Tibial nerve (tissue), 4 donors: ENCODE measurements around the gene RXFP3. TPM values are rescaled to one million over a fixed set of nuclear protein-coding genes. Genes with fewer than 3 reads are reported as not detected.
"Not testable (repeated sequence)": the region's sequence is repeated elsewhere in the genome, so short reads cannot be mapped to it uniquely, and the experiment has no call there.

Source experiments
- DNase-seq, 2 donors: peaks; one replicate each; pipeline ENCODE4 v3.0.0-alpha.2; 2019; ENCODE audit warnings: low spot score in 2 of 2
- H3K27ac ChIP-seq, 4 donors: fragments of 200-600 bp; sonication (generic) in 3 of 4; one replicate each; pipeline ENCODE4 v1.5.1; 2017 to 2019; ENCODE audit warnings: mild to moderate bottlenecking in 1 of 4
- H3K27me3 ChIP-seq, 2 donors: fragments of 200-600 bp; sonication (generic) in 1 of 2; one replicate each; pipeline versions ENCODE4 v1.5.1 to v1.6.0; 2017 to 2019
- H3K36me3 ChIP-seq, 3 donors: fragments of 200-600 bp; sonication (generic); one replicate each; pipeline ENCODE4 v1.5.1; 2018 to 2019
- H3K4me1 ChIP-seq, 4 donors: fragments of 200-600 bp; sonication (generic) in 3 of 4; one replicate each; pipeline ENCODE4 v1.5.1; 2017 to 2019
- H3K4me3 ChIP-seq, 4 donors: fragments of 200-600 bp; sonication (generic) in 3 of 4; one replicate each; pipeline ENCODE4 v1.5.1; 2017 to 2019; ENCODE audit warnings: mild to moderate bottlenecking in 1 of 4, moderate library complexity in 1 of 4
- H3K9me3 ChIP-seq, 4 donors: fragments of 200-600 bp; sonication (generic) in 3 of 4; one replicate each; pipeline ENCODE4 v1.5.1; 2017 to 2019
- CTCF ChIP-seq, 5 experiments: fragments of 200-600 bp in 3 of 5; fragments of 450-650 bp in 2 of 5; sonication (generic) in 3 of 5; IDR thresholded peaks; one replicate each; pipeline ENCODE4 v1.5.1; 2016 to 2019; ENCODE audit warnings: antibody characterized with exemption in 5 of 5, mild to moderate bottlenecking in 3 of 5, moderate library complexity in 2 of 5
- EP300 ChIP-seq, 2 donors: sonication (generic); formaldehyde crosslinking; IDR thresholded peaks; one replicate each; pipeline ENCODE4 v1.6.1; 2017; ENCODE audit warnings: antibody characterized with exemption in 2 of 2, mild to moderate bottlenecking in 1 of 2
- POLR2A ChIP-seq, 2 donors: fragments of 450-650 bp; IDR thresholded peaks; one replicate each; pipeline ENCODE4 v1.6.1; 2017; ENCODE audit warnings: antibody characterized with exemption in 2 of 2, mild to moderate bottlenecking in 2 of 2, moderate library complexity in 2 of 2
- WGBS, 2 donors: methylation state at CpG; one replicate each; pipeline ENCODE4 v1.1.5; 2018; 5-methylcytosine and 5-hydroxymethylcytosine counted together
- total RNA-seq, 4 donors: library from RNA; depleted of rRNA; stranded (reverse); fragments of >200 nt; gene quantifications; one replicate each; pipeline ENCODE4 v1.1.0, GENCODE V29; 2016

RXFP3 gene
- total RNA-seq, 4 donors from 2014 or later: not detected

GRCh38 chr5:33938881-33939280, 2.7 kb downstream of the RXFP3 start:
- no peak overlapping the region for H3K4me3 ChIP-seq
- WGBS, 2 donors: 14 to 41% methylated on average over 15 of the region's 15 CpGs
- no peak overlapping the region for H3K27ac ChIP-seq
- peaks cover 0 to 71% of the 10 kb centered on the region in 2 donors for H3K27me3 ChIP-seq
- peaks cover 0 to 20% (median 4%) of the 10 kb centered on the region in 4 donors for H3K4me1 ChIP-seq
- no peaks in the 10 kb centered on the region for H3K36me3 ChIP-seq
- H3K9me3 ChIP-seq: no peaks in the 10 kb centered on the region
- DNase-seq: no peak
- no peak for TF ChIP-seq POLR2A (IDR thresholded peaks at IDR 0.05)
- no peak for TF ChIP-seq EP300 (IDR thresholded peaks at IDR 0.05)
- no peak for TF ChIP-seq CTCF (IDR thresholded peaks at IDR 0.05)

- Histone ChIP-seq H3K27me3 (peaks cover 0 to 71% of the 10 kb centered on the region in 2 donors), H3K36me3 (no peaks in the 10 kb centered on the region), H3K9me3 (no peaks in the 10 kb centered on the region), H3K4me1 (peaks cover 0 to 20% (median 4%) of the 10 kb centered on the region in 4 donors), H3K27ac (no peak overlapping the region), H3K4me3 (no peak overlapping the region)
- no peak for TF ChIP-seq EP300 (IDR thresholded peaks at IDR 0.05)
- no peak for TF ChIP-seq POLR2A (IDR thresholded peaks at IDR 0.05)
- no peak for TF ChIP-seq CTCF (IDR thresholded peaks at IDR 0.05)
- DNase-seq: no peak
- WGBS, 2 donors: 63 to 70% methylated on average over 8 of the region's 8 CpGs
Observed at GRCh38 chr5:33939556-33940262, 3.5 kb downstream of the RXFP3 start.

- Histone ChIP-seq H3K9me3 (no peaks in the 10 kb centered on the region), H3K27ac (no peak overlapping the region), H3K4me1 (peaks cover 0 to 15% (median 4%) of the 10 kb centered on the region in 4 donors), H3K4me3 (no peak overlapping the region), H3K27me3 (peaks cover 0 to 60% of the 10 kb centered on the region in 2 donors), H3K36me3 (no peaks in the 10 kb centered on the region)
- 86 to 87% methylated on average over 5 of the region's 5 CpGs for WGBS, 2 donors
- DNase-seq: no peak
- TF ChIP-seq CTCF (IDR thresholded peaks at IDR 0.05): no peak
- TF ChIP-seq EP300 (IDR thresholded peaks at IDR 0.05): no peak
- TF ChIP-seq POLR2A (IDR thresholded peaks at IDR 0.05): no peak
Observed at GRCh38 chr5:33941090-33941489, 4.9 kb downstream of the RXFP3 start.

GRCh38 chr5:33944543-33945132, 8.5 kb downstream of the RXFP3 start:
- TF ChIP-seq CTCF (IDR thresholded peaks at IDR 0.05) (no peak), POLR2A (IDR thresholded peaks at IDR 0.05) (no peak), EP300 (IDR thresholded peaks at IDR 0.05) (no peak)
- no peak overlapping the region for H3K4me3 ChIP-seq
- no peak for DNase-seq
- 74 to 80% methylated on average over 10 to 12 of the region's 12 CpGs for WGBS, 2 donors
- no peak overlapping the region for H3K27ac ChIP-seq
- H3K36me3 ChIP-seq: no peaks in the 10 kb centered on the region
- H3K9me3 ChIP-seq: no peaks in the 10 kb centered on the region
- H3K27me3 ChIP-seq: peaks cover 0 to 25% of the 10 kb centered on the region in 2 donors
- no peaks in the 10 kb centered on the region for H3K4me1 ChIP-seq

- H3K9me3 ChIP-seq, H3K27me3 ChIP-seq, DNase-seq, H3K4me1 ChIP-seq, H3K27ac ChIP-seq, H3K4me3 ChIP-seq, H3K36me3 ChIP-seq: not testable (repeated sequence)
- 75 to 77% methylated on average over 5 of the region's 5 CpGs for WGBS, 2 donors
Observed at GRCh38 chr5:33952175-33952574, 16.0 kb downstream of the RXFP3 start.
